Prostate gland (tissue), 2 donors: Measurements from ENCODE around the gene NSD2.

ENCODE experiments used
- POLR2A ChIP-seq: fragments of 450-650 bp; IDR thresholded peaks from one replicate; pipeline ENCODE4 v1.6.1; 2016; ENCODE audit warnings: antibody characterized with exemption, mild to moderate bottlenecking
- POLR2AphosphoS5 ChIP-seq: sonication (generic); formaldehyde crosslinking; IDR thresholded peaks from one replicate; pipeline ENCODE4 v1.6.1; 2017; ENCODE audit warnings: antibody characterized with exemption
- TF ChIP-seq, protein P1 (sequence below), 4 experiments: fragments of 200-600 bp in 2 of 4; fragments of 450-650 bp in 2 of 4; sonication (generic) in 2 of 4; IDR thresholded peaks; 1 replicate in 3 of 4; 2 replicates in 1 of 4; pipeline ENCODE4 v1.5.1; 2016 to 2019; ENCODE audit warnings: antibody characterized with exemption in 4 of 4, mild to moderate bottlenecking in 2 of 4, moderate library complexity in 2 of 4

DNA sequence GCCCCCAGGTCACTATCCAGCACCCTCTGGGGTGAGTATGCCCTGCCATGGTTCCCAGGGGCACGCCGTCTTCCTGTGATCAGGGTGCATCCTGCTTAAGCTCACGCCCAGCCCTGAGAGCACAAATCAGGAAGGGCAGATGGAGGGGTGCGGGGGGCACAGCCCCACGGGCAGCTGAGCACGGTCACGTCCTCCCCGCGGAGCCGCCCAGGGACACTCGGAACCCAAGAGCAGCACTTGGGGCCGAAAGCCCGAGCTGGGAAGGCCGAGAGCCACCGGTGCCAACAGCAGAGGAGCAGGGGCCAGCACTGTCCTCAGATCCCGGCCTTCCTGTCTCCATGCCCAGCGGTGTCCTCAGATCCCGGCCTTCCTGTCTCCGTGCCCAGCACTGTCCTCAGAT lies 116.1 kb downstream of the NSD2 start:
- TF ChIP-seq, protein P1, sequence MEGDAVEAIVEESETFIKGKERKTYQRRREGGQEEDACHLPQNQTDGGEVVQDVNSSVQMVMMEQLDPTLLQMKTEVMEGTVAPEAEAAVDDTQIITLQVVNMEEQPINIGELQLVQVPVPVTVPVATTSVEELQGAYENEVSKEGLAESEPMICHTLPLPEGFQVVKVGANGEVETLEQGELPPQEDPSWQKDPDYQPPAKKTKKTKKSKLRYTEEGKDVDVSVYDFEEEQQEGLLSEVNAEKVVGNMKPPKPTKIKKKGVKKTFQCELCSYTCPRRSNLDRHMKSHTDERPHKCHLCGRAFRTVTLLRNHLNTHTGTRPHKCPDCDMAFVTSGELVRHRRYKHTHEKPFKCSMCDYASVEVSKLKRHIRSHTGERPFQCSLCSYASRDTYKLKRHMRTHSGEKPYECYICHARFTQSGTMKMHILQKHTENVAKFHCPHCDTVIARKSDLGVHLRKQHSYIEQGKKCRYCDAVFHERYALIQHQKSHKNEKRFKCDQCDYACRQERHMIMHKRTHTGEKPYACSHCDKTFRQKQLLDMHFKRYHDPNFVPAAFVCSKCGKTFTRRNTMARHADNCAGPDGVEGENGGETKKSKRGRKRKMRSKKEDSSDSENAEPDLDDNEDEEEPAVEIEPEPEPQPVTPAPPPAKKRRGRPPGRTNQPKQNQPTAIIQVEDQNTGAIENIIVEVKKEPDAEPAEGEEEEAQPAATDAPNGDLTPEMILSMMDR (IDR thresholded peaks at IDR 0.05), result no peak
- no peak for TF ChIP-seq POLR2AphosphoS5
- no peak for TF ChIP-seq POLR2A
